Lower leg skin (tissue), 3 donors: ENCODE data around the gene HOXA5.

ENCODE experiments used
- POLR2A ChIP-seq, 2 donors: fragments of 450-650 bp; IDR thresholded peaks; one replicate each; pipeline ENCODE4 v1.6.1; 2016 to 2017; ENCODE audit warnings: antibody characterized with exemption in 2 of 2, mild to moderate bottlenecking in 1 of 2, moderate library complexity in 1 of 2
- TF ChIP-seq, protein P1 (sequence below), 3 donors: fragments of 450-650 bp; IDR thresholded peaks; one replicate each; pipeline ENCODE4 v1.5.1; 2016; ENCODE audit warnings: antibody characterized with exemption in 3 of 3, mild to moderate bottlenecking in 3 of 3, moderate library complexity in 2 of 3

DNA sequence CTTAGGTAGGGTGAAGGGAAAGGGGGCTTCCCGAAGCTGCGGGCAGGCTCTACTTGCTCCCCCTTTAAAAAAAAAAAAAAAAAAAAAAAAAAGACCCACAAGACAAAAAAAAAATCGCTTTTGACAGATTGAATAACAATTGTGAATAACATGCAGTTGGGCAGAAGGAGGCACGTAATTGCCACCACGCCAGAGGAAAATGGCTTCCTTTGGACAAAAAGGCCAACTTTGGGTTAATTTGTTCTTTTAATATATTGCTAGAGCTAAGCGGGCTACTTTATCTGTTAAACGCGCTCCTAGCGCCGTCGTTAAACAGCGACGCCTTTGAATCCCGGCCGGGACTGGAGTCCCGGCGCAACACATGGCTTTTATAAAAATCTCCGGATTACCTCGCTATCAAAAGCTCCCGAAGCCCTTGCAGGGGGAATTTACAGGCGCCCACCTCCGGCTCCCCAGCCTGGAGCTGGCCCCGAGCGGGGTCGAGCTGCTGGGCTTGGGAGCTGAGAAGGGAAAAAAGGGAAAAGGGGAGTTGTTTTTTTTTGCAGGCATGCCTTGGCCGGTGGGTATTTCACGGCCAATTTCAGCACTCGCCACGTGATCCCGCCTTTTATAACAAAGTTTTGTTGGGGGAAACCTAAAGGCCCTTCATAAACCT is 40.3 kb upstream of the HOXA5 start:
- TF ChIP-seq, protein P1, sequence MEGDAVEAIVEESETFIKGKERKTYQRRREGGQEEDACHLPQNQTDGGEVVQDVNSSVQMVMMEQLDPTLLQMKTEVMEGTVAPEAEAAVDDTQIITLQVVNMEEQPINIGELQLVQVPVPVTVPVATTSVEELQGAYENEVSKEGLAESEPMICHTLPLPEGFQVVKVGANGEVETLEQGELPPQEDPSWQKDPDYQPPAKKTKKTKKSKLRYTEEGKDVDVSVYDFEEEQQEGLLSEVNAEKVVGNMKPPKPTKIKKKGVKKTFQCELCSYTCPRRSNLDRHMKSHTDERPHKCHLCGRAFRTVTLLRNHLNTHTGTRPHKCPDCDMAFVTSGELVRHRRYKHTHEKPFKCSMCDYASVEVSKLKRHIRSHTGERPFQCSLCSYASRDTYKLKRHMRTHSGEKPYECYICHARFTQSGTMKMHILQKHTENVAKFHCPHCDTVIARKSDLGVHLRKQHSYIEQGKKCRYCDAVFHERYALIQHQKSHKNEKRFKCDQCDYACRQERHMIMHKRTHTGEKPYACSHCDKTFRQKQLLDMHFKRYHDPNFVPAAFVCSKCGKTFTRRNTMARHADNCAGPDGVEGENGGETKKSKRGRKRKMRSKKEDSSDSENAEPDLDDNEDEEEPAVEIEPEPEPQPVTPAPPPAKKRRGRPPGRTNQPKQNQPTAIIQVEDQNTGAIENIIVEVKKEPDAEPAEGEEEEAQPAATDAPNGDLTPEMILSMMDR (IDR thresholded peaks at IDR 0.05): no peak
- TF ChIP-seq POLR2A (IDR thresholded peaks at IDR 0.05): no peak
